SJSA1 (cell line): Measurements from ENCODE around the gene PRORP. TPM values are rescaled to one million over a fixed set of nuclear protein-coding genes. Genes with fewer than 3 reads are reported as not detected.

ENCODE experiments used
- total RNA-seq: library from RNA; depleted of rRNA; stranded (reverse); fragments of >200 nt; shearing (Covaris generic); gene quantifications from 2 replicates; pipeline ENCODE4 v1.2.3, GENCODE V29; 2014; rRNA removed

PRORP gene
- total RNA-seq, 1 experiment from 2014 or later: 33.4 TPM

Other genes starting within 250 kb of the PRORP start
- 34.3 and 38.5 TPM in 2 replicates for gene BAZ1A, start 247.2 kb upstream of the PRORP start, total RNA-seq
- 71.9 and 88.6 TPM in 2 replicates for gene SRP54, start 139.6 kb upstream of the PRORP start, total RNA-seq
- gene FAM177A1, start 76.3 kb upstream of the PRORP start, total RNA-seq: 40.3 and 47.7 TPM in 2 replicates
- 21.7 and 25.7 TPM in 2 replicates for gene PPP2R3C, start 562 bp upstream of the PRORP start, total RNA-seq
- 306 and 325 TPM in 2 replicates for gene PSMA6, start 169.8 kb downstream of the PRORP start, total RNA-seq